ENCODE measurements around the gene HOXA2. TPM values are rescaled to one million over a fixed set of nuclear protein-coding genes. Genes with fewer than 3 reads are reported as not detected.

The HOXA2 gene
- total RNA-seq, 1 experiment from 2014 or later, result not detected

GRCh38 chr7:27091941-27092818 is 10.3 kb downstream of the HOXA2 start:
- POLR2A ChIA-PET (ENCODE audit: low non-redundant PET), result no interaction called here
- intact Hi-C loops (cut with micrococcal nuclease; ENCODE audit: unreplicated experiment), result no loop called here
- no peak overlapping the region for H3K27ac ChIP-seq (ENCODE audit: low read depth, low read length, poor library complexity, severe bottlenecking)
- H3K27me3 ChIP-seq (replicated peaks; ENCODE audit: insufficient read depth, low read depth, low read length, poor library complexity), result peaks cover 100% of the 10 kb centered on the region
- no TSS peak for BruUV-seq (replicated peaks)
- H3K36me3 ChIP-seq (ENCODE audit: insufficient read depth, low read length, poor library complexity, severe bottlenecking), result no peaks in the 10 kb centered on the region
- no peak overlapping the region for H3K4me3 ChIP-seq (ENCODE audit: low read depth, low read length, poor library complexity, severe bottlenecking)
- H3K4me1 ChIP-seq (ENCODE audit: insufficient read depth, low read length, poor library complexity, severe bottlenecking), result peaks cover 10% of the 10 kb centered on the region
- no peak for DNase-seq (ENCODE audit: low spot score)
- CTCF ChIA-PET, result no interaction called here
- H3K9me3 ChIP-seq (ENCODE audit: low read depth, low read length, poor library complexity, severe bottlenecking), result no peaks in the 10 kb centered on the region
- TF ChIP-seq EZH2 (IDR thresholded peaks at IDR 0.05; ENCODE audit: borderline replicate concordance, low read depth, low read length, poor library complexity, severe bottlenecking), result no peak
- TF ChIP-seq, protein P1, sequence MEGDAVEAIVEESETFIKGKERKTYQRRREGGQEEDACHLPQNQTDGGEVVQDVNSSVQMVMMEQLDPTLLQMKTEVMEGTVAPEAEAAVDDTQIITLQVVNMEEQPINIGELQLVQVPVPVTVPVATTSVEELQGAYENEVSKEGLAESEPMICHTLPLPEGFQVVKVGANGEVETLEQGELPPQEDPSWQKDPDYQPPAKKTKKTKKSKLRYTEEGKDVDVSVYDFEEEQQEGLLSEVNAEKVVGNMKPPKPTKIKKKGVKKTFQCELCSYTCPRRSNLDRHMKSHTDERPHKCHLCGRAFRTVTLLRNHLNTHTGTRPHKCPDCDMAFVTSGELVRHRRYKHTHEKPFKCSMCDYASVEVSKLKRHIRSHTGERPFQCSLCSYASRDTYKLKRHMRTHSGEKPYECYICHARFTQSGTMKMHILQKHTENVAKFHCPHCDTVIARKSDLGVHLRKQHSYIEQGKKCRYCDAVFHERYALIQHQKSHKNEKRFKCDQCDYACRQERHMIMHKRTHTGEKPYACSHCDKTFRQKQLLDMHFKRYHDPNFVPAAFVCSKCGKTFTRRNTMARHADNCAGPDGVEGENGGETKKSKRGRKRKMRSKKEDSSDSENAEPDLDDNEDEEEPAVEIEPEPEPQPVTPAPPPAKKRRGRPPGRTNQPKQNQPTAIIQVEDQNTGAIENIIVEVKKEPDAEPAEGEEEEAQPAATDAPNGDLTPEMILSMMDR (conservative IDR thresholded peaks at IDR 0.05; ENCODE audit: low read depth, low read length), result no peak

DNA sequence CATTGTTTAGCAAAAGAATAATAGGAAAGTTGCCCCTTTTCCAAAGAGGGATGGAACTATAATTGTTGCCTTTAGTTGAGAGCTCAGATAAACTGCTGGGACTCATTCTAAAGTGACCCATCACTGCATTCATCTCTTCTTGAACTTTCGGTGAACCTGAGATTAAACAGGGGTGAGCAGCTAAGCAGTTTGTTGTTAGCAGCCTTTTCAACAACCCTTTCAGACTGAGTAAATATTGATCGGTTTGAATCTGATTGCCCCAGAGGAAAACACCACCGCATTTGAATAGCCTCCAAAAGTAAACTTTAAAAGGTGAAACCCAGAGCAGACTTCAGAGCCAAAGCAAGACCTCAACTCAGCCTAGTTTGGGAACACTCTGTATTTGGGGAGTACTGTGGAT is 11.4 kb downstream of the HOXA2 start:
- peaks cover 89% of the 10 kb centered on the region for H3K27me3 ChIP-seq (replicated peaks; ENCODE audit: insufficient read depth, low read depth, low read length, poor library complexity)
- no peak for DNase-seq (ENCODE audit: low spot score)
- ChIA-PET POLR2A (ENCODE audit: low non-redundant PET) (no interaction called here), CTCF (no interaction called here)
- intact Hi-C loops (cut with micrococcal nuclease; ENCODE audit: unreplicated experiment), result no loop called here
- no peak overlapping the region for H3K4me3 ChIP-seq (ENCODE audit: low read depth, low read length, poor library complexity, severe bottlenecking)
- H3K36me3 ChIP-seq (ENCODE audit: insufficient read depth, low read length, poor library complexity, severe bottlenecking), result no peaks in the 10 kb centered on the region
- peaks cover 2% of the 10 kb centered on the region for H3K4me1 ChIP-seq (ENCODE audit: insufficient read depth, low read length, poor library complexity, severe bottlenecking)
- H3K27ac ChIP-seq (ENCODE audit: low read depth, low read length, poor library complexity, severe bottlenecking), result no peak overlapping the region
- BruUV-seq (replicated peaks), result no TSS peak
- no peaks in the 10 kb centered on the region for H3K9me3 ChIP-seq (ENCODE audit: low read depth, low read length, poor library complexity, severe bottlenecking)
- no peak for TF ChIP-seq EZH2 (IDR thresholded peaks at IDR 0.05; ENCODE audit: borderline replicate concordance, low read depth, low read length, poor library complexity, severe bottlenecking)
- TF ChIP-seq, protein P1 (conservative IDR thresholded peaks at IDR 0.05; ENCODE audit: low read depth, low read length), result no peak

DNA sequence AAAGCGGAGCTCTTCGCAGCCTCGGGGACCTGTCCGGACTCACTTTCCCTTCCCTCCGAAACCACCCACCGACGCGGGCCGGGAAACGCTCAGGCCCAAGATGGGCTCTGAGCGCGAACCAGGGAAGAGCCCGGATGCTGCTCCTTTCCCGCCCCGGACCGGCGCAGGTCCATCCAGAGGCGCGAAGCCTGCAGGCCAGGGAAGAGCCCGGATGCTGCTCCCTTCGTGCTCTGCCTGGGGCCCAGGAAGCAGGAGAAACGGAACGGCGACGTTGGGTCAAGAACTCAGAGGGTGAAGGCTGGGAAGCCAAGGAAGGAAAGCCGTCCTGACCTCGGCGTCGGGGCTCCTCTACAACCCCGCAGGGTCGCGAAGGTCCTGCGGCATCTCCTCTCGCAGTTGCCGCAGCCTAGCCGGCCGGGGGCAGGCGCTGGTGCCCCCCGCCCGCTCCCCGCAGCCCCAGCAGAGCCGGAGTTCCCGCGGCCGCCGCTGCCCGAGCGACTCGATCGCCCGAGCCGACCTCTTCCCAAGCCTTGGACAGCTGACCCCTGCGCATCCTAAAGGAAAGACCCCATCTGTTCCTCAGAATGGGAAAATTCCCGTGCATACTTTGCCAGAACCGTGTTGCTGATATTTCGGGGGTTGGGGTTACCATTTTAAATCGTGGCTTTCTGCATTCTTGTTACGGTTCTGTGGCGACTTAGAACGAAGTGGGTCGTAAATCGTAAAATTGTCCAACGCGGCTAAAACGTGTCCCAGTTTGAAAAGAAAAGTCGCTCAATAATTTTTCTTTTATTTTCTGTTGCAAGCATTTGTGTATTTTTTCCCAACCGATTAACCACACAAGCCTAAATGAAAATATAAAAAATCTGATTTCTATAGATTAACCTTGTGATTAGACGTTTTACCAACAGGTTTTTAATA is 14.2 kb downstream of the HOXA2 start:
- no peak overlapping the region for H3K27ac ChIP-seq (ENCODE audit: low read depth, low read length, poor library complexity, severe bottlenecking)
- POLR2A ChIA-PET (ENCODE audit: low non-redundant PET), result no interaction called here
- H3K4me1 ChIP-seq (ENCODE audit: insufficient read depth, low read length, poor library complexity, severe bottlenecking), result no peaks in the 10 kb centered on the region
- intact Hi-C loops (cut with micrococcal nuclease; ENCODE audit: unreplicated experiment), result no loop called here
- CTCF ChIA-PET, result no interaction called here
- H3K9me3 ChIP-seq (ENCODE audit: low read depth, low read length, poor library complexity, severe bottlenecking), result no peaks in the 10 kb centered on the region
- TF ChIP-seq, protein P1 (conservative IDR thresholded peaks at IDR 0.05; ENCODE audit: low read depth, low read length), result no peak
- no peak for TF ChIP-seq EZH2 (IDR thresholded peaks at IDR 0.05; ENCODE audit: borderline replicate concordance, low read depth, low read length, poor library complexity, severe bottlenecking)
- H3K4me3 ChIP-seq (ENCODE audit: low read depth, low read length, poor library complexity, severe bottlenecking), result no peak overlapping the region
- no peaks in the 10 kb centered on the region for H3K36me3 ChIP-seq (ENCODE audit: insufficient read depth, low read length, poor library complexity, severe bottlenecking)
- DNase-seq (ENCODE audit: low spot score), result no peak
- no TSS peak for BruUV-seq (replicated peaks)
- peaks cover 84% of the 10 kb centered on the region for H3K27me3 ChIP-seq (replicated peaks; ENCODE audit: insufficient read depth, low read depth, low read length, poor library complexity)
